ENCODE results near the gene ANG. TPM values are rescaled to one million over a fixed set of nuclear protein-coding genes. Genes with fewer than 3 reads are reported as not detected.

The ANG gene
- total and polyA plus RNA-seq, 2 of the 8 experiments (the other 6 are each of a cell fraction or from before 2014, with no cell fraction given), result 2.2 to 4.6 TPM

DNA sequence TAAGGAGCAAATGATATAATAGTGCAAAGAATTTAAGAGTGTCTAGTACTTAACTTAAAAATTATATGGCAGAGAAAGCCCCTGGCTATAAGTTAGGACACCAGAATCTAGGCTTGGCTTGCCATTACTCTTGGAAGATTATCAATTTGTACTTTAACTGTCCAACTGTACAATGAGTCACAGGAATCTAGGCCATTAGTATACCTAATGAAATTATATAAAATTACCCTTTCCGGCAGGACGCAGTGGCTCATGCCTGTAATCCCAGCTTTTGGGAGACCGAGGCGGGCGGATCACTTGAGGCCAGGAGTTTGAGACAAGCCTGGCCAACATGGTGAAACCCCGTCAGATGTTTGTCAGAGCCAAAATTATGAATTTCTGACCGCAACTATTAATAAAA, 46.4 kb upstream of the ANG start:
- H3K9me3 ChIP-seq (ENCODE audit: insufficient read depth in 2 of 2, low read depth in 1 of 2, low read length in 1 of 2), result no peaks in the 10 kb centered on the region
- 95% methylated on average over 7 of the region's 7 CpGs; no CpG with 5 or more reads in 1 of the 2 experiments for WGBS, 2 experiments (ENCODE audit: extremely low coverage in 1 of 2, insufficient coverage in 1 of 2, insufficient read length in 1 of 2, insufficient replicate concordance in 2 of 2, low coverage in 1 of 2, low lambda C conversion rate in 2 of 2, missing lambda C conversion rate in 1 of 2)
- CTCF ChIA-PET (ENCODE audit: partially characterized antibody), result interaction anchor here (1.6 to 2.3 kb wide), 2 partner anchors 10 to 50 kb away, joined by 3 to 5 read pairs; no protein-coding TSS in a partner anchor
- TF ChIP-seq, protein P1, sequence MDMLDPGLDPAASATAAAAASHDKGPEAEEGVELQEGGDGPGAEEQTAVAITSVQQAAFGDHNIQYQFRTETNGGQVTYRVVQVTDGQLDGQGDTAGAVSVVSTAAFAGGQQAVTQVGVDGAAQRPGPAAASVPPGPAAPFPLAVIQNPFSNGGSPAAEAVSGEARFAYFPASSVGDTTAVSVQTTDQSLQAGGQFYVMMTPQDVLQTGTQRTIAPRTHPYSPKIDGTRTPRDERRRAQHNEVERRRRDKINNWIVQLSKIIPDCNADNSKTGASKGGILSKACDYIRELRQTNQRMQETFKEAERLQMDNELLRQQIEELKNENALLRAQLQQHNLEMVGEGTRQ (IDR thresholded peaks at IDR 0.05; ENCODE audit: low read length), result no peak
- TF ChIP-seq SP2 (IDR thresholded peaks at IDR 0.05; ENCODE audit: low read length) (no peak), BRCA1 (IDR thresholded peaks at IDR 0.05; ENCODE audit: low read depth, low read length) (no peak), TAF7 (optimal IDR thresholded peaks at IDR 0.05; ENCODE audit: borderline replicate concordance, low read depth, low read length) (no peak), POLR2AphosphoS5 (IDR thresholded peaks at IDR 0.05; ENCODE audit: low read depth, low read length) (no peak), PHF8 (conservative IDR thresholded peaks at IDR 0.05; ENCODE audit: low read depth, low read length) (no peak), MAFK (IDR thresholded peaks at IDR 0.05; ENCODE audit: low read depth, low read length) (no peak), BCL11A (IDR thresholded peaks at IDR 0.05; ENCODE audit: low read depth in 2 of 2, low read length in 2 of 2) (no peak)

More for the DNA sequence above, 46.4 kb upstream of the ANG start:
- Histone ChIP-seq H4K20me1 (replicated peaks in 1 of 2; ENCODE audit: control insufficient read depth in 1 of 2, insufficient read depth in 2 of 2, low read length in 2 of 2) (no peaks in the 10 kb centered on the region), H2BK12ac (ENCODE audit: low read depth, low read length) (no peak overlapping the region), H3K4me3 (ENCODE audit: extremely low read depth in 1 of 4, insufficient read depth in 2 of 4, low read depth in 3 of 4, low read length in 4 of 4) (no peak overlapping the region), H2AK5ac (ENCODE audit: low read depth, low read length) (no peak overlapping the region), H2AFZ (ENCODE audit: low read length) (no peak overlapping the region), H2BK20ac (ENCODE audit: low read length) (no peak overlapping the region), H3K23ac (ENCODE audit: insufficient read length) (no peak overlapping the region), H2BK15ac (ENCODE audit: low read length) (no peak overlapping the region), H2BK120ac (replicated peaks; ENCODE audit: low read depth, low read length) (no peak overlapping the region), H4K5ac (ENCODE audit: insufficient read length, low read depth, low read length) (no peak overlapping the region), H3K14ac (ENCODE audit: insufficient read length) (no peak overlapping the region), H3K27ac (ENCODE audit: low read depth, low read length) (no peak overlapping the region), H3K4me2 (ENCODE audit: insufficient read depth in 1 of 2, low read depth in 2 of 2, low read length in 2 of 2) (no peak overlapping the region), H3K56ac (replicated peaks; ENCODE audit: insufficient read length, low read depth, low read length) (no peak overlapping the region), H3K4ac (replicated peaks; ENCODE audit: insufficient read length, low read depth, low read length) (no peak overlapping the region), H4K8ac (ENCODE audit: extremely low read depth, insufficient read depth, low read length) (no peak overlapping the region), H3K9ac (replicated peaks in 1 of 4; ENCODE audit: extremely low read depth in 1 of 4, low read depth in 3 of 4, low read length in 3 of 4) (no peak overlapping the region), H3K18ac (ENCODE audit: extremely low read depth, low read length) (no peak overlapping the region), H3K79me2 (ENCODE audit: control insufficient read depth in 1 of 2, insufficient read depth in 2 of 2, low read length in 2 of 2) (no peaks in the 10 kb centered on the region), H3K36me3 (ENCODE audit: control insufficient read depth in 2 of 4, insufficient read depth in 4 of 4, low read length in 3 of 4) (no peaks in the 10 kb centered on the region), H2BK5ac (ENCODE audit: low read depth, low read length) (no peak overlapping the region), H3K23me2 (ENCODE audit: low read depth, low read length) (no peaks in the 10 kb centered on the region), H3K27me3 (replicated peaks in 1 of 4; ENCODE audit: control insufficient read depth in 3 of 4, extremely low read depth in 1 of 4, insufficient read depth in 3 of 4, low read length in 3 of 4) (no peaks in the 10 kb centered on the region), H3K4me1 (replicated peaks in 1 of 4; ENCODE audit: control insufficient read depth in 3 of 4, insufficient read depth in 4 of 4, low read length in 3 of 4) (no peaks in the 10 kb centered on the region), H4K91ac (replicated peaks; ENCODE audit: insufficient read length, low read length) (no peak overlapping the region), H3K79me1 (ENCODE audit: low read depth, low read length) (no peaks in the 10 kb centered on the region)
- no peak for DNase-seq (ENCODE audit: low read depth in 1 of 2, low spot score in 2 of 2)
- POLR2A ChIA-PET (ENCODE audit: partially characterized antibody), result no interaction called here
- no peak for FAIRE-seq
